OCI-LY1 (cell line): ENCODE measurements around the gene NPW.

Source experiments
- EZH2 ChIP-seq: fragments of 200-600 bp; sonication (generic), shearing (Covaris generic); IDR thresholded peaks from 2 replicates; pipeline ENCODE4 v1.8.0; 2017; ENCODE audit warnings: borderline replicate concordance, mixed run types, mild to moderate bottlenecking, antibody characterized with exemption, low read length, moderate library complexity, mixed read lengths
- TF ChIP-seq, protein P1 (sequence below): fragments of 200-600 bp; sonication (generic), shearing (Covaris generic); IDR thresholded peaks from 2 replicates; pipeline ENCODE4 v1.5.1; 2017; ENCODE audit warnings: mild to moderate bottlenecking, antibody characterized with exemption, low read length, moderate library complexity, mixed read lengths

DNA sequence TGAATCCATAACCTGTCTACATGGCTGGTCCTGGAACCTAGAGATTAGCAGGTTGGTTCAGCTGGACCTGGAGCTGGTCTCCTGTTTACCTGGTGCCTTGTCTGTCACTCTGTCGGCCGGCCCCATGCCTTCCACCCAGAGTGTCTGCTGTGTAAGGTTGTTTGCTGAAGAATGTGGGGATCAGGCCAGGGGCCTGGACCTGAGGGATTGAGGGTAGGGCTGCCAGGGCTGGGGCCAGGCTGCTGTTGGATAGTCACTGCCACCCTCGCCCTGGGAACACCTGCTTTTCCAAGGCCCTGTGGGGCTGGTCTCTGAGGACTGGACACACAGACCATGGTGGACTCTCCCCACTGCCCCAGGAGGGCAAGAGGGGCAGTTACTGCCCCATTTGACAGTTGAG is 8.6 kb downstream of the NPW start:
- TF ChIP-seq, protein P1, sequence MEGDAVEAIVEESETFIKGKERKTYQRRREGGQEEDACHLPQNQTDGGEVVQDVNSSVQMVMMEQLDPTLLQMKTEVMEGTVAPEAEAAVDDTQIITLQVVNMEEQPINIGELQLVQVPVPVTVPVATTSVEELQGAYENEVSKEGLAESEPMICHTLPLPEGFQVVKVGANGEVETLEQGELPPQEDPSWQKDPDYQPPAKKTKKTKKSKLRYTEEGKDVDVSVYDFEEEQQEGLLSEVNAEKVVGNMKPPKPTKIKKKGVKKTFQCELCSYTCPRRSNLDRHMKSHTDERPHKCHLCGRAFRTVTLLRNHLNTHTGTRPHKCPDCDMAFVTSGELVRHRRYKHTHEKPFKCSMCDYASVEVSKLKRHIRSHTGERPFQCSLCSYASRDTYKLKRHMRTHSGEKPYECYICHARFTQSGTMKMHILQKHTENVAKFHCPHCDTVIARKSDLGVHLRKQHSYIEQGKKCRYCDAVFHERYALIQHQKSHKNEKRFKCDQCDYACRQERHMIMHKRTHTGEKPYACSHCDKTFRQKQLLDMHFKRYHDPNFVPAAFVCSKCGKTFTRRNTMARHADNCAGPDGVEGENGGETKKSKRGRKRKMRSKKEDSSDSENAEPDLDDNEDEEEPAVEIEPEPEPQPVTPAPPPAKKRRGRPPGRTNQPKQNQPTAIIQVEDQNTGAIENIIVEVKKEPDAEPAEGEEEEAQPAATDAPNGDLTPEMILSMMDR = no peak
- TF ChIP-seq EZH2 = no peak
